HEK293T (cell line): ENCODE measurements around the gene ASTL.

ENCODE experiments used
- BHLHE40 ChIP-seq: fragments of 450-650 bp; IDR thresholded peaks from 2 replicates; pipeline ENCODE4 v1.6.1; 2016; ENCODE audit warnings: mild to moderate bottlenecking, moderate library complexity, borderline replicate concordance
- CTBP1 ChIP-seq: fragments of 450-650 bp; IDR thresholded peaks from 2 replicates; pipeline ENCODE4 v1.6.1; 2016; ENCODE audit warnings: borderline replicate concordance
- FOXA1 ChIP-seq: fragments of 450-650 bp; IDR thresholded peaks from 2 replicates; pipeline ENCODE4 v1.6.1; 2016; ENCODE audit warnings: mild to moderate bottlenecking
- FOXK2 ChIP-seq: fragments of 450-650 bp; IDR thresholded peaks from 2 replicates; pipeline ENCODE4 v1.6.1; 2016; ENCODE audit warnings: mild to moderate bottlenecking
- FOXM1 ChIP-seq: fragments of 450-650 bp; IDR thresholded peaks from 2 replicates; pipeline ENCODE4 v1.6.1; 2017; ENCODE audit warnings: mild to moderate bottlenecking, borderline replicate concordance
- HDGF ChIP-seq: fragments of 450-650 bp; IDR thresholded peaks from 2 replicates; pipeline ENCODE4 v1.6.1; 2017; ENCODE audit warnings: antibody characterized with exemption, borderline replicate concordance
- LEF1 ChIP-seq: fragments of 450-650 bp; IDR thresholded peaks from 2 replicates; pipeline ENCODE4 v1.6.1; 2017; ENCODE audit warnings: mild to moderate bottlenecking, borderline replicate concordance
- NFRKB ChIP-seq: fragments of 450-650 bp; IDR thresholded peaks from 2 replicates; pipeline ENCODE4 v1.6.1; 2016; ENCODE audit warnings: mild to moderate bottlenecking, moderate library complexity
- SP1 ChIP-seq: fragments of 450-650 bp; IDR thresholded peaks from 2 replicates; pipeline ENCODE4 v1.6.1; 2017
- SUZ12 ChIP-seq: fragments of 450-650 bp; IDR thresholded peaks from 2 replicates; pipeline ENCODE4 v1.6.1; 2016; ENCODE audit warnings: mild to moderate bottlenecking
- TARDBP ChIP-seq: fragments of 450-650 bp; IDR thresholded peaks from 2 replicates; pipeline ENCODE4 v1.6.1; 2016
- ZNF384 ChIP-seq: fragments of 450-650 bp; IDR thresholded peaks from 2 replicates; pipeline ENCODE4 v1.6.1; 2016
- TF ChIP-seq, protein P1 (sequence below): fragments of 450-650 bp; IDR thresholded peaks from 2 replicates; pipeline ENCODE4 v1.6.1; 2016

DNA sequence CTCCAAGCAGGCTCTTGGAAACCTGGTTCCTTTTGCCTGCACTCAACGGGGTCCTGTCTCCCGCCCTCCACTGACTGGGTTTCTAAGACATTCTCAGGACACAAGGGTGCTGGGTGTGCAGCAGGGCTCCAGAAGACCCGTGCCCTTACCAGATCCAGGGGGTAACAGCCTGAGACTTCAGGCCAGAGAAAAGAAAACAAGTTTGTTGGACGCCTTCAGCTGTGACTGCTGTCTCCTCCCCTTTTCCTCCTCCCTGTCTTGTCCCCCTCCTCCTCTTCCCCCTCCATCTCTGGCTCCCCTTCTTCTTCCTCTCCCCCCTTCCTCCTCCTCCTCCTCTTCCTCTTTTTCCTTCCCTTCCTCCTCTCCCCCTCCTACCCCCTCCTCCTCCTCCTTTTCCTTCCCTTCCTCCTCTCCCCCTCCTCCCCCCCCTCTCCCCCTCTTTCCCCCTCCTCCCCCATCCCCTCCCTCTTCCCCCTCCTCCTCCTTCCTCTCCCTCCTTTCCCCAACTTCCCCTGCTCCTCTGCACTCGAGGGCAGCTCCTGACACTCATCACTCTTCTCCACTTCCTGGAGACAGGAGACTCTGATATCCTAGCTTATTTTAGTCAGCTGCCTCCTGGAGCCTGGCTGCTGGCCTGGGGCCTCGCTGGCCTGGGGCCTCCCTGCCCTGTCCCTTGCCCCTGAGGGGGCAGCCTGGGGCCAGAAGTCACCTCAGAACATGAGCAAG lies 34.4 kb downstream of the ASTL start:
- TF ChIP-seq TARDBP: no peak
- no peak for TF ChIP-seq SUZ12
- TF ChIP-seq FOXM1: no peak
- TF ChIP-seq, protein P1, sequence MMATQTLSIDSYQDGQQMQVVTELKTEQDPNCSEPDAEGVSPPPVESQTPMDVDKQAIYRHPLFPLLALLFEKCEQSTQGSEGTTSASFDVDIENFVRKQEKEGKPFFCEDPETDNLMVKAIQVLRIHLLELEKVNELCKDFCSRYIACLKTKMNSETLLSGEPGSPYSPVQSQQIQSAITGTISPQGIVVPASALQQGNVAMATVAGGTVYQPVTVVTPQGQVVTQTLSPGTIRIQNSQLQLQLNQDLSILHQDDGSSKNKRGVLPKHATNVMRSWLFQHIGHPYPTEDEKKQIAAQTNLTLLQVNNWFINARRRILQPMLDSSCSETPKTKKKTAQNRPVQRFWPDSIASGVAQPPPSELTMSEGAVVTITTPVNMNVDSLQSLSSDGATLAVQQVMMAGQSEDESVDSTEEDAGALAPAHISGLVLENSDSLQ: no peak
- TF ChIP-seq ZNF384: no peak
- no peak for TF ChIP-seq NFRKB
- no peak for TF ChIP-seq CTBP1
- no peak for TF ChIP-seq BHLHE40
- no peak for TF ChIP-seq FOXA1
- TF ChIP-seq SP1: no peak
- TF ChIP-seq FOXK2: no peak
- TF ChIP-seq LEF1: no peak
- no peak for TF ChIP-seq HDGF
